HEK293 (cell line): ENCODE results near the gene PRPF8.

Source experiments
- MEIS1 ChIP-seq: sonication (generic); formaldehyde crosslinking; IDR thresholded peaks from 2 replicates; pipeline ENCODE4 v1.8.1; 2022; ENCODE audit warnings: missing genetic modification reagents, mild to moderate bottlenecking, borderline replicate concordance
- MYNN ChIP-seq: fragments of 450-650 bp; formaldehyde crosslinking; IDR thresholded peaks from 2 replicates; pipeline ENCODE4 v1.5.1; 2016; ENCODE audit warnings: missing biosample characterization, missing genetic modification characterization, borderline replicate concordance
- SALL2 ChIP-seq: fragments of 450-650 bp; formaldehyde crosslinking; IDR thresholded peaks from 2 replicates; pipeline ENCODE4 v1.5.0; 2017; ENCODE audit warnings: missing biosample characterization, mild to moderate bottlenecking, missing genetic modification characterization, borderline replicate concordance
- YY2 ChIP-seq: fragments of 450-650 bp; formaldehyde crosslinking; IDR thresholded peaks from 2 replicates; pipeline ENCODE4 v1.5.1; 2016; ENCODE audit warnings: missing biosample characterization, missing genetic modification characterization
- ZBTB17 ChIP-seq: fragments of 450-650 bp; formaldehyde crosslinking; IDR thresholded peaks from 2 replicates; pipeline ENCODE4 v1.5.1; 2016; ENCODE audit warnings: missing biosample characterization, missing genetic modification characterization
- ZNF155 ChIP-seq: fragments of 450-650 bp; formaldehyde crosslinking; IDR thresholded peaks from 2 replicates; pipeline ENCODE4 v1.5.1; 2016; ENCODE audit warnings: missing biosample characterization, missing genetic modification characterization
- ZNF202 ChIP-seq: fragments of 450-650 bp; formaldehyde crosslinking; IDR thresholded peaks from 2 replicates; pipeline ENCODE4 v1.5.1; 2016; ENCODE audit warnings: missing biosample characterization, missing genetic modification characterization, borderline replicate concordance
- ZNF24 ChIP-seq: fragments of 450-650 bp; formaldehyde crosslinking; IDR thresholded peaks from 2 replicates; pipeline ENCODE4 v1.5.1; 2016; ENCODE audit warnings: missing biosample characterization, missing genetic modification characterization
- ZNF266 ChIP-seq: fragments of 450-650 bp; formaldehyde crosslinking; IDR thresholded peaks from 2 replicates; pipeline ENCODE4 v1.5.1; 2016; ENCODE audit warnings: missing biosample characterization, missing genetic modification characterization, low read depth
- ZNF341 ChIP-seq: fragments of 450-650 bp; formaldehyde crosslinking; IDR thresholded peaks from 2 replicates; pipeline ENCODE4; 2016; ENCODE audit warnings: low read depth, missing biosample characterization, missing genetic modification characterization
- ZNF354C ChIP-seq: fragments of 450-650 bp; formaldehyde crosslinking; IDR thresholded peaks from 2 replicates; pipeline ENCODE4 v1.5.1; 2016; ENCODE audit warnings: missing biosample characterization, missing genetic modification characterization, low read depth, borderline replicate concordance
- ZNF394 ChIP-seq: fragments of 450-650 bp; formaldehyde crosslinking; IDR thresholded peaks from 2 replicates; pipeline ENCODE4 v1.5.1; 2016; ENCODE audit warnings: missing biosample characterization, missing genetic modification characterization, mild to moderate bottlenecking, moderate library complexity, borderline replicate concordance
- ZNF514 ChIP-seq: fragments of 450-650 bp; formaldehyde crosslinking; IDR thresholded peaks from 2 replicates; pipeline ENCODE4 v1.5.1; 2016; ENCODE audit warnings: missing biosample characterization, missing genetic modification characterization
- ZNF555 ChIP-seq: fragments of 450-650 bp; formaldehyde crosslinking; conservative IDR thresholded peaks from 2 replicates; pipeline ENCODE4 v1.5.1; 2017; ENCODE audit warnings: missing biosample characterization, mild to moderate bottlenecking, missing genetic modification characterization, inconsistent platforms
- ZNF561 ChIP-seq: fragments of 450-650 bp; IDR thresholded peaks from 2 replicates; pipeline ENCODE4 v1.5.1; 2018; ENCODE audit warnings: missing biosample characterization, missing genetic modification characterization, borderline replicate concordance
- ZNF707 ChIP-seq: fragments of 450-650 bp; formaldehyde crosslinking; IDR thresholded peaks from 2 replicates; pipeline ENCODE4 v1.5.1; 2016; ENCODE audit warnings: missing biosample characterization, missing genetic modification characterization
- ZSCAN16 ChIP-seq: fragments of 450-650 bp; formaldehyde crosslinking; IDR thresholded peaks from 2 replicates; pipeline ENCODE4 v1.5.1; 2016; ENCODE audit warnings: missing biosample characterization, missing genetic modification characterization
- ZSCAN30 ChIP-seq: fragments of 450-650 bp; IDR thresholded peaks from 2 replicates; pipeline ENCODE4 v1.5.1; 2018; ENCODE audit warnings: missing biosample characterization, mild to moderate bottlenecking, missing genetic modification characterization, moderate library complexity
- ZXDB ChIP-seq: fragments of 450-650 bp; formaldehyde crosslinking; IDR thresholded peaks from 2 replicates; pipeline ENCODE4 v1.5.1; 2016; ENCODE audit warnings: missing biosample characterization, missing genetic modification characterization
- TF ChIP-seq, protein P1 (sequence below): fragments of 450-650 bp; formaldehyde crosslinking; IDR thresholded peaks from 2 replicates; pipeline ENCODE4 v1.5.1; 2016; ENCODE audit warnings: missing biosample characterization, missing genetic modification characterization
- TF ChIP-seq, protein P2 (sequence below): fragments of 450-650 bp; formaldehyde crosslinking; IDR thresholded peaks from 2 replicates; pipeline ENCODE4; 2016; ENCODE audit warnings: missing biosample characterization, missing genetic modification characterization
- TF ChIP-seq, protein P3 (sequence below): fragments of 450-650 bp; formaldehyde crosslinking; IDR thresholded peaks from 2 replicates; pipeline ENCODE4 v1.5.1; 2016; ENCODE audit warnings: missing biosample characterization, missing genetic modification characterization
- TF ChIP-seq, protein P4 (sequence below): fragments of 450-650 bp; formaldehyde crosslinking; IDR thresholded peaks from 2 replicates; pipeline ENCODE4 v1.5.1; 2017; ENCODE audit warnings: missing biosample characterization, missing genetic modification characterization
- TF ChIP-seq, protein P5 (sequence below): fragments of 450-650 bp; formaldehyde crosslinking; IDR thresholded peaks from 2 replicates; pipeline ENCODE4 v1.5.1; 2016; ENCODE audit warnings: missing biosample characterization, missing genetic modification characterization, borderline replicate concordance

PRPF8 gene

DNA sequence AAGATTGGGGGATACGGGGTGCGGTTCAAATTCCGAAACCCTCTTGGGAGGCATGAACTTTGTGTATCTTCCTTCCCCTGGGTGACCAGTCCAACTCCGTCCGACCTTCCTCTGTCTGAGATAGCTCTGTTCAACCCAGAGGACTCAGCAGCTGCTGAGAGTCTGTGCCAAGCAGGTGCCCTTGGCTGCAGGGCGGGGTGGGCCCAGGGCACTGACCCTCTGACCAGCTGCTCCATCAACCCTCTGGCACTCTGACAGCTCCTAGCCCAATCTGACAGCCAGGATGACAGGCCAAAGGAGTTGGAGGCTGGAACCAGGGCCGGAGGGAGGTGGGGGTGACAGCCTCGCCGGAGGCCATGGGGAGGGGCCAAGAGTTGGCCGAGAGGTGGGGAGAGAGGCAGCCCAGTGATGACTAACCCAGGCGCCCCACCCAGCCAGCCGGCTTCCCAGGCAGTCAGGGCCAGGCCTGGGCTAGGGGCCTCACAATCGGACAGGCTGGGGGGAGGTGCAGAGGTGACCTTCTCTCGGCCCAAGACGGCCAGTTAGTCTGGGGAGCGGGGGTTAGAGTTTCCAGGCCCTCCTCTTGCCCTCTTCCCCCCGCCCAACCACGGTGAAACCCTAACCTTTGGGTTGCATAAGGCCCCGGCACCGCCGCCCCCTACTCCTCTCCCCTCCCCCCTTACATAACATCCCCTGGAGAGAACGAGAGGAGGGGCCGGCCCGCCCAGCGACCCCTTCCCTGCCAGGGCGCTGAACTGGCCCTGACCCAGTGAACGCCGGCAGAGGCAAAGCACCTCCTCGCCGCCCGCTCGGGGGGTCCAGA is 30.5 kb upstream of the PRPF8 start (continued):
- TF ChIP-seq ZSCAN16 (tag by site-specific recombination) (no peak), ZXDB (no peak), SALL2 (tag by site-specific recombination) (no peak), ZNF394 (0 out of 2 replicates have a peak, but pooled peaks have one; percentile 19), MYNN (tag by site-specific recombination) (no peak), ZNF354C (no peak), MEIS1 (CRISPR knock-in tag) (no peak), ZNF24 (tag by site-specific recombination) (0 out of 2 replicates have a peak, but pooled peaks have one; percentile 14), ZNF266 (tag by site-specific recombination) (no peak), YY2 (tag by site-specific recombination) (no peak), ZNF341 (peak; percentile 100), ZNF707 (tag by site-specific recombination) (no peak), ZBTB17 (tag by site-specific recombination) (no peak), ZNF155 (tag by site-specific recombination) (no peak), ZNF555 (tag by site-specific recombination) (no peak), ZNF202 (no peak), ZSCAN30 (tag by site-specific recombination) (no peak), ZNF561 (tag by site-specific recombination) (no peak), ZNF514 (tag by site-specific recombination) (no peak)
- TF ChIP-seq, protein P1, sequence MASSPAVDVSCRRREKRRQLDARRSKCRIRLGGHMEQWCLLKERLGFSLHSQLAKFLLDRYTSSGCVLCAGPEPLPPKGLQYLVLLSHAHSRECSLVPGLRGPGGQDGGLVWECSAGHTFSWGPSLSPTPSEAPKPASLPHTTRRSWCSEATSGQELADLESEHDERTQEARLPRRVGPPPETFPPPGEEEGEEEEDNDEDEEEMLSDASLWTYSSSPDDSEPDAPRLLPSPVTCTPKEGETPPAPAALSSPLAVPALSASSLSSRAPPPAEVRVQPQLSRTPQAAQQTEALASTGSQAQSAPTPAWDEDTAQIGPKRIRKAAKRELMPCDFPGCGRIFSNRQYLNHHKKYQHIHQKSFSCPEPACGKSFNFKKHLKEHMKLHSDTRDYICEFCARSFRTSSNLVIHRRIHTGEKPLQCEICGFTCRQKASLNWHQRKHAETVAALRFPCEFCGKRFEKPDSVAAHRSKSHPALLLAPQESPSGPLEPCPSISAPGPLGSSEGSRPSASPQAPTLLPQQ (tag by site-specific recombination): peak; percentile 64
- TF ChIP-seq, protein P2, sequence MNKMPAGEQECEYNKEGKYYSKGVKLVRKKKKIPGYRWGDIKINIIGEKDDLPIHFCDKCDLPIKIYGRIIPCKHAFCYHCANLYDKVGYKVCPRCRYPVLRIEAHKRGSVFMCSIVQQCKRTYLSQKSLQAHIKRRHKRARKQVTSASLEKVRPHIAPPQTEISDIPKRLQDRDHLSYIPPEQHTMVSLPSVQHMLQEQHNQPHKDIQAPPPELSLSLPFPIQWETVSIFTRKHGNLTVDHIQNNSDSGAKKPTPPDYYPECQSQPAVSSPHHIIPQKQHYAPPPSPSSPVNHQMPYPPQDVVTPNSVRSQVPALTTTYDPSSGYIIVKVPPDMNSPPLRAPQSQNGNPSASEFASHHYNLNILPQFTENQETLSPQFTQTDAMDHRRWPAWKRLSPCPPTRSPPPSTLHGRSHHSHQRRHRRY (tag by site-specific recombination): no peak
- TF ChIP-seq, protein P3, sequence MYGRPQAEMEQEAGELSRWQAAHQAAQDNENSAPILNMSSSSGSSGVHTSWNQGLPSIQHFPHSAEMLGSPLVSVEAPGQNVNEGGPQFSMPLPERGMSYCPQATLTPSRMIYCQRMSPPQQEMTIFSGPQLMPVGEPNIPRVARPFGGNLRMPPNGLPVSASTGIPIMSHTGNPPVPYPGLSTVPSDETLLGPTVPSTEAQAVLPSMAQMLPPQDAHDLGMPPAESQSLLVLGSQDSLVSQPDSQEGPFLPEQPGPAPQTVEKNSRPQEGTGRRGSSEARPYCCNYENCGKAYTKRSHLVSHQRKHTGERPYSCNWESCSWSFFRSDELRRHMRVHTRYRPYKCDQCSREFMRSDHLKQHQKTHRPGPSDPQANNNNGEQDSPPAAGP (tag by site-specific recombination): no peak
- TF ChIP-seq, protein P4, sequence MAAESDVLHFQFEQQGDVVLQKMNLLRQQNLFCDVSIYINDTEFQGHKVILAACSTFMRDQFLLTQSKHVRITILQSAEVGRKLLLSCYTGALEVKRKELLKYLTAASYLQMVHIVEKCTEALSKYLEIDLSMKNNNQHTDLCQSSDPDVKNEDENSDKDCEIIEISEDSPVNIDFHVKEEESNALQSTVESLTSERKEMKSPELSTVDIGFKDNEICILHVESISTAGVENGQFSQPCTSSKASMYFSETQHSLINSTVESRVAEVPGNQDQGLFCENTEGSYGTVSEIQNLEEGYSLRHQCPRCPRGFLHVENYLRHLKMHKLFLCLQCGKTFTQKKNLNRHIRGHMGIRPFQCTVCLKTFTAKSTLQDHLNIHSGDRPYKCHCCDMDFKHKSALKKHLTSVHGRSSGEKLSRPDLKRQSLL (tag by site-specific recombination): no peak
- TF ChIP-seq, protein P5, sequence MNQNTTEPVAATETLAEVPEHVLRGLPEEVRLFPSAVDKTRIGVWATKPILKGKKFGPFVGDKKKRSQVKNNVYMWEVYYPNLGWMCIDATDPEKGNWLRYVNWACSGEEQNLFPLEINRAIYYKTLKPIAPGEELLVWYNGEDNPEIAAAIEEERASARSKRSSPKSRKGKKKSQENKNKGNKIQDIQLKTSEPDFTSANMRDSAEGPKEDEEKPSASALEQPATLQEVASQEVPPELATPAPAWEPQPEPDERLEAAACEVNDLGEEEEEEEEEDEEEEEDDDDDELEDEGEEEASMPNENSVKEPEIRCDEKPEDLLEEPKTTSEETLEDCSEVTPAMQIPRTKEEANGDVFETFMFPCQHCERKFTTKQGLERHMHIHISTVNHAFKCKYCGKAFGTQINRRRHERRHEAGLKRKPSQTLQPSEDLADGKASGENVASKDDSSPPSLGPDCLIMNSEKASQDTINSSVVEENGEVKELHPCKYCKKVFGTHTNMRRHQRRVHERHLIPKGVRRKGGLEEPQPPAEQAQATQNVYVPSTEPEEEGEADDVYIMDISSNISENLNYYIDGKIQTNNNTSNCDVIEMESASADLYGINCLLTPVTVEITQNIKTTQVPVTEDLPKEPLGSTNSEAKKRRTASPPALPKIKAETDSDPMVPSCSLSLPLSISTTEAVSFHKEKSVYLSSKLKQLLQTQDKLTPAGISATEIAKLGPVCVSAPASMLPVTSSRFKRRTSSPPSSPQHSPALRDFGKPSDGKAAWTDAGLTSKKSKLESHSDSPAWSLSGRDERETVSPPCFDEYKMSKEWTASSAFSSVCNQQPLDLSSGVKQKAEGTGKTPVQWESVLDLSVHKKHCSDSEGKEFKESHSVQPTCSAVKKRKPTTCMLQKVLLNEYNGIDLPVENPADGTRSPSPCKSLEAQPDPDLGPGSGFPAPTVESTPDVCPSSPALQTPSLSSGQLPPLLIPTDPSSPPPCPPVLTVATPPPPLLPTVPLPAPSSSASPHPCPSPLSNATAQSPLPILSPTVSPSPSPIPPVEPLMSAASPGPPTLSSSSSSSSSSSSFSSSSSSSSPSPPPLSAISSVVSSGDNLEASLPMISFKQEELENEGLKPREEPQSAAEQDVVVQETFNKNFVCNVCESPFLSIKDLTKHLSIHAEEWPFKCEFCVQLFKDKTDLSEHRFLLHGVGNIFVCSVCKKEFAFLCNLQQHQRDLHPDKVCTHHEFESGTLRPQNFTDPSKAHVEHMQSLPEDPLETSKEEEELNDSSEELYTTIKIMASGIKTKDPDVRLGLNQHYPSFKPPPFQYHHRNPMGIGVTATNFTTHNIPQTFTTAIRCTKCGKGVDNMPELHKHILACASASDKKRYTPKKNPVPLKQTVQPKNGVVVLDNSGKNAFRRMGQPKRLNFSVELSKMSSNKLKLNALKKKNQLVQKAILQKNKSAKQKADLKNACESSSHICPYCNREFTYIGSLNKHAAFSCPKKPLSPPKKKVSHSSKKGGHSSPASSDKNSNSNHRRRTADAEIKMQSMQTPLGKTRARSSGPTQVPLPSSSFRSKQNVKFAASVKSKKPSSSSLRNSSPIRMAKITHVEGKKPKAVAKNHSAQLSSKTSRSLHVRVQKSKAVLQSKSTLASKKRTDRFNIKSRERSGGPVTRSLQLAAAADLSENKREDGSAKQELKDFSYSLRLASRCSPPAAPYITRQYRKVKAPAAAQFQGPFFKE (tag by site-specific recombination): no peak
- TF ChIP-seq, all 188 proteins: peak for 21
